ENCODE measurements around the gene FNTB. TPM values are rescaled to one million over a fixed set of nuclear protein-coding genes. Genes with fewer than 3 reads are reported as not detected.
A peak's percentile ranks its signal among the peaks of the same experiment; 100 is the strongest.

The FNTB gene, protein sequence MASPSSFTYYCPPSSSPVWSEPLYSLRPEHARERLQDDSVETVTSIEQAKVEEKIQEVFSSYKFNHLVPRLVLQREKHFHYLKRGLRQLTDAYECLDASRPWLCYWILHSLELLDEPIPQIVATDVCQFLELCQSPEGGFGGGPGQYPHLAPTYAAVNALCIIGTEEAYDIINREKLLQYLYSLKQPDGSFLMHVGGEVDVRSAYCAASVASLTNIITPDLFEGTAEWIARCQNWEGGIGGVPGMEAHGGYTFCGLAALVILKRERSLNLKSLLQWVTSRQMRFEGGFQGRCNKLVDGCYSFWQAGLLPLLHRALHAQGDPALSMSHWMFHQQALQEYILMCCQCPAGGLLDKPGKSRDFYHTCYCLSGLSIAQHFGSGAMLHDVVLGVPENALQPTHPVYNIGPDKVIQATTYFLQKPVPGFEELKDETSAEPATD
- total RNA-seq, result 10 to 100 TPM; 13.1 to 15.9 TPM
- long read RNA-seq, transcript FNTB-201 (12 exons, 2,834 nt), result major isoform, 12 of 28 reads
- long read RNA-seq, transcript FNTB-208 (3 exons, 530 nt), result minor isoform, 10 of 28 reads
- long read RNA-seq, partial matches to known transcripts, result 2 of 28 reads
- long read RNA-seq, other reads (novel, unspliced or antisense), result 4 of 28 reads

DNA sequence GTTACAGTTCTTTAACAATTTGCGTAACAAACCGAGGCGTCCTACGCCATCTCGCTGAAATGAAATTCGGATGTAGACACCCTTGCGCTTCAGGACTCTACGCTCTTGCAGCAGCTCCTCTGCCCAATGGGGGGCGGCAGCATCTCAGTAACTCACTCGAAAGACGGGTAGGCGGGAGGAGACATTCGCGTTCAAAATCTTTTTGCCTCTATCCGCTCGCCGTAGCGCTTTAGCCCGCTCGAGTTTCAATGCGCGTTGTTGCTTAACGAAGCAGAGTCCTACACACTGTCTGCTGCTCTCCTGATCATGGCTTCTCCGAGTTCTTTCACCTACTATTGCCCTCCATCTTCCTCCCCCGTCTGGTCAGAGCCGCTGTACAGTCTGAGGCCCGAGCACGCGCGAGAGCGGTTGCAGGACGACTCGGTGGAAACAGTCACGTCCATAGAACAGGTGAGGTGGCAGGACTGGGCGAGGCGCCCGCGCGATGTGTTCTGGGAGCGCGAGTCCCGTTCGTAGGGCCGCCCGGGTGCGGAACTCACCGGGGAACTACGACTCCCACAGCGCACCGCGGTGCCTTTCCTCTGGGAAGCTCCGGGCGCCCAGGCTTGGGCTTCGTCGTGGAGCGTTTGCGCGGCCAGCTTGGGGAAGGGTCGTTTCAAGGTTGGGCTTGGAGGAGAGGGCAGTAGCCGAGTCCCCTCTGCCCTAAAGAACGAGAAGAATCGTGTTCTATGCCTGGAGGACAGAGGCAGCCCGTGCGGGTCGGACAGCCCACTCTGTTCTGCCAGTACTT is at the start of gene FNTB:
Gene FNTB (plus strand): TSS at position 248 of the 790 bp plus-strand sequence. CDS start 59 bp downstream, at position 307.
- DNase-seq (peak; percentile 97), ATAC-seq (peak; percentile 98 to 99)
- intact Hi-C loops (cut with DNase I), result loop anchor here in 1 of 2 donors (10.0 kb wide), 1 partner anchor 162 kb away; no protein-coding TSS in a partner anchor

DNA sequence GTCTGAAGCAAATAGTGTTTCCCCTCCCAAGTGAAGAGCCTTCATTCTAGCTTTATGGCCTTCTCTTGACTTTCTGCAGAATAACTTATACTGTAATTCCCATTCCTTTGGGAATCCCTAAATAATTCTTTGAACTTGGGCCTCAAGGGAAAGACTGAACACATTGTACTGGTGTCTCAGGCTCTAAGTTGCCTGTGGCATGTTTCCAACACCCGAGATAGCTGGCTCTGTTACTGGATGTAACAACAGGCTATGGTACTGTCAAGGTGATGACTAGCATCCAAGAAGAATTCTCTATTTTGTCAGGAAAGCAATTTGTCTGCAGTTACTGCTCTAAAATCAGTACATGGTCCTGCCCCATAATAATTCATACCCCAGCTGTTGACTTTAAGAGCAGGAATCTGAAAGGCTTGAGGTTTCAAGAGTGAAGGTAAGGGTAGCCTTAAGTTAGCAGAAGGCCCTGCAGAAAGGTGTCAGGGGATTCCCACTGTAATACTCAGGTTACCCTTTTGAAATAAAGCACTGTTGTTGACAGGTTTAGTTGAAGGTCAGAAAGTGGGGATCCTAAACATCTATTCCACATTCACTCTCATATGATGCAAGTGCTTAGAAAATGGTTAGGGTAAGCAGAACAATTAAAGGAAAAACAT is 49.4 kb upstream of the FNTB start:
- DNase-seq (no peak), ATAC-seq (peak; percentile 43 to 70)
- intact Hi-C loops (cut with DNase I), result no loop called here

DNA sequence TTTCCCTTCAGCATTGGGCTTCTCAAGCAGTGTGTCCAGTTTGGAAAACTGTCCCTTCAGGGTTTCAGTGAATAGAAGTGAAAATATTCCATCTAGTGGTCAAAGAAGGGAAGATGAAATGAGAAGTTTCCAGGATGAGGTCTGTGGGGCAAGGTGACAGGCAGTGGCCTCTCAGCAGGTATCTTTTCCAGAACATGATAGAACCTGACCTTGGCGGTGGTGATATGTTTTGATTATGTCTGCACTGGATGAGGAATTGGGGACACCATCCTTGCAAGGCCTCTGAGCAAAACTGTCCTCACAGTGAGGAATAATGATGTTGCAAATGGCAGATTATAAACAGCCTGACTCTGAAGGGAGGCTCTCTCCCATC is 48.9 kb upstream of the FNTB start:
- intact Hi-C loops (cut with DNase I), result no loop called here
- ATAC-seq (peak in 1 of 2 donors; percentile 54), DNase-seq (no peak)

DNA sequence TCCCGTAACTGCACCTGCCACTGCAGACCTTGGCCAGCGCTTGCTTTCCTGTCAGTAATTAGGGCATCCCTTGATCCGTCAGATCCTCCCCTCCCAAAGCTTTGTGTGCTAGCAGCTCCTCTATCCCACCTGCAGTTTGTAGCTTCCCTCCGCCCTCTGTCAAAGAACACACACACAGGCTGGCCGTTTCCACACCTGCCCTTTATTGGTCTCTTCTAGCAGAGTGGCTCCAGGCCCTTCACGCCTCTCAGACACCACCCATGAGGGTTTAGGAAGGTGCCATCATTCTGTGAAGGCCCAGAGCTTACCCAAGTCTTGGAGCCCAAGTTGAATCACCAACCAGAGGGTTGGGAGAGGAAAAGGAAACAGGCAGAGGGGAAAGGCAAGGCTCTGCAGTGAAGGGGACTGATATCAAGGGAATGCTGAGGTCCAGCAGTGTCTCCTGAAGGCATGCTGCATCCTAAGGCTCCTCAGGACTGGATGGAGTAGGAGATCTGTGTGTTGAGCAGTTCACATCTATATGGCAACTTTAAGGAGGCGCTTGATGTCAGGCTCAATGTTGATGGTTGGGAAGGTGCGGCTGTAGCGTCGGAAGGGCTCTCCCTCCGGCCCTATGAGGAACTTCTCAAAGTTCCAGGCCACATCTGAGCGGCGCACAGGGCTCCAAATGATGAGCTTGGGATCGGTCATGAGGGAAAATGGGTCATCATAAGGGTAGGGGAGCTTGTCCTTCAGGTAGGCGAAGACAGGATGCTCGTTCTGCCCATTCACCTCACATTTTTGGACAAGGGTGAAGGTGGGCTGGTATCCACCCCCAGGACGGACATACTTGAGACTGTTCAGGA is 47.5 kb upstream of the FNTB start:
- intact Hi-C loops (cut with DNase I), result no loop called here
- ATAC-seq (no peak), DNase-seq (no peak)

DNA sequence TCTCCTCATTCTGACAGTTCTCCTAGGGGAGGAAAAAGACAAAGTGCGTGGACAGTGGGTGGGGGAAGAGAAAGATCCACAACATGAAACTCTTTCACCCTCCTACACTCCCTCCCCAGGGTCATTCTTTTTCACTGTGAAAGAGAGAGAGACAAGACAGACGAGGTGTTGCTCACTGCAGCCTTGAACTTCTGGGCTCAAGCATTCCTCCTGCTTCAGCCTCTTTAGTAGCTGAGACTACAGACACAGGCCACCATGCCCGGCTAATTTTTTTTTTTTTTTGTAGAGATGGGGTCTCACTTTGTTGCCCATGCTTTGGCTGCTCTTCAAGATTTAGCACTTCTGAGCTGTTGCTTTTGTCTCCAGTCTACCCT is 46.9 kb upstream of the FNTB start:
- DNase-seq, result no peak
- intact Hi-C loops (cut with DNase I), result no loop called here
- no peak for ATAC-seq

DNA sequence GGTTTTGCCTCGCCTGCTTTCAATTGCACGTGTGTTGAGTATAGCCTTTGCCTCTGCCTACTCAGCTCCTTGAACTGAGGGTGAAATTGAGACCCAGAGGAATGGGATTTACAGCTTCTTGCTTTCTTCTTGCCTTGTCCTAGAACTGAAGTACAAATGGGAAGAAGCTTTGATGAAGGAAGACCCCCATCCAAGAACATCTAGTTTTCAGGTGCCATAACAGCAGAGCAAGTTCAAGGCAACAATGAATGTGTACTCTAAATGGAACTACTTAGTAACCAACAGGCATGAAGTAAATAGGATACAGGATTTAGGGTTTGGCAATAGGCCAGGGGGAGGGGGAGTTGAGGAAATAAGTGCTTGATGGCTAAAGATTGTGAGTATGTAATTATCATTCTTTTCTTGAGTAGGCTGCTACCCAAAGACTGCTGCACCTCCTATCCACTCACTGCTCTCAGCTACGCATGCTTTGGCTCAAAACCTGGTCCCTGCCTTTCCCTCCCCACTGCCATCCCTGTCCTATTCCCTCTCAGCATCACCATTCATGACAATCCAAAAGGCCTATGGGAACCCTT is 46.3 kb upstream of the FNTB start:
- DNase-seq, result no peak
- no peak for ATAC-seq
- intact Hi-C loops (cut with DNase I), result no loop called here

DNA sequence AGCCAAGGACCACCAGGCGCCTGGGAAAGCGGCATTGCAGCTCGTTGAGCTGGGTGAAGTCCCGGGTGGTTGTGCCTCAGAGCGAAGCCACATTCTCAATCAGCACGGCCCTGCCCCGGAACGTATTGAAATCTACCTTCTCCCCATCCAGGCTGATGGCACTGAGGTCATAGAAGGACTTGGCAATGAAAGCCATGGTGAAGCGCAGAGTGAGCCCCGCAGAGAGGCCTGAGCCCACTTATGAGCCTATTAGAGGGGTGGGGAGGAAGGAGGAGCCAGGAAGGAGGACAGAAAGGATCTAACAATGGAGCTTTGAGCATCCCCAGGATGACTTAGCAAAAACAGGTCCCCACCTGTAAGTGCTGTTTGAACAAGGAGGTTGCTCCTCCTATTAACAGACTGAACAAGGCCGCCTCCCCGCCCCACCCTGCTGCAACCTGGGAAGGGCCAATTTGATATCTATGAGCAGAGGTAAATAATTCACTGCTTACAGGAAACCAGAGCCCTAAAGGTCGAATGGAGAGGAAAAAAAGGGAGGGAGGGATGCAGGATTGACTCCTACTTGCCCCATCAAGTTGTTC is 44.1 kb upstream of the FNTB start, which contains the start of gene GPX2:
Gene GPX2 (minus strand): TSS at position 215 of the 581 bp plus-strand sequence. CDS start 19 bp downstream, at position 196.
- intact Hi-C loops (cut with DNase I), result no loop called here
- ATAC-seq (no peak), DNase-seq (no peak)

DNA sequence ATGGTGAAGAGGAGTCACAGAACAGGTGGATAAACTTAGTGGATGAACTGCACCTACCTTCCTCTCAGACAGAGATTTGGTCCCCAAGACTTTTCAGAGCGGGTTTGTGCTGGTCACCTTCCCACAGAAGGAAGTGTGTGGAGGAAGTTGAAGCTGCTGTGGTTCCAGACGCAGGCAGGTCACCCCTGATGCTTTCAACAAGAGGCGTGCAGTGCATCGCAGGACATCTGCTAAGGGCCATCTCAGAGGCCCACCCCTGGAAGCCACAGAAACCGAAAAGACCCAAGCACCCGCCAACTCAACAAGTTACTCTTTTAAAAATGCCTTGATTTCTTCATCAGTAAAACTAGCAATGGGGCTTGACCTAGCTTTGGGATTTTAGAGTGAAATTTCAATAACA is 43.1 kb upstream of the FNTB start:
- no peak for ATAC-seq

DNA sequence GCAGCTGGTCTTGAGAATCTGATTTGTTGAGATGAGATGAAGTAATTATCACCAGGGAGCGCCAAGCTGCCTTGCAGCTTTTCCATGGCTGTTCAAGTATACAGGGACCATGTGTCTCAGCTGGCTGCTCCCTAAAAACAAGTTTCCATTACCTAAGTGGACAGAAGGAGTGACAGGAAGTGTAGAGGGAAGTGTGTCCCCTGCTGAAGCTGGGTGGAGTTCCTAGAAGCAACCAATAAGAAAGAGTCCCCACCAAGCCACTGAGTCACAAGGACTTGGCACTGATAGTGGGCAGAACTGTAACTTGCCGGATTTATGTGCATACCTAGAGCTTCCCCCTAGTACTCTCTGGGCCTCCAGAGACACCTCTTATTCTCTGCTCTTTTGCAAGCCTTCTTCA is 42.7 kb upstream of the FNTB start:
- intact Hi-C loops (cut with DNase I), result no loop called here
- no peak for ATAC-seq

More for the DNA sequence above, 43.1 kb upstream of the FNTB start:
- intact Hi-C loops (cut with DNase I), result no loop called here
- no peak for DNase-seq

DNA sequence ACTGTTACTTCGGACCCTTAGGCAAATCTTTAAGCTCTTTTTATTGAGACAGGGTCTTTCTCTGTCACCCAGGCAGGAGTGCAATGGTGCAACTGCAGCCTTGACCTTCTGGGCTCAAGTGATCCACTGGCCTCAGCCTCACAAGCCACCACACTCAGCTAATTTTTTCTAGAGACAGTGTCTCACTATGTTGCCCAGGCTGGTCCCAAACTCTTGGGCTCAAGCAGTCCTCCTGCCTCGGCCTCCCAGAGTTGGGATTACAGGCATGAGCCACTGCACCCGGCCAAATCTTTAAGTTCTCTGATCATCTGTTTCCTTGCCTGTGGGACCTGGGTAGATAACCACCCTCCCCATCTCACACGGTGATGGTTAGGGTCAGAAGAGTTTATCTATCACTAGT is 41.8 kb upstream of the FNTB start:
- ATAC-seq (no peak), DNase-seq (no peak)
- intact Hi-C loops (cut with DNase I), result no loop called here

More for the DNA sequence above, 42.7 kb upstream of the FNTB start:
- DNase-seq, result no peak

DNA sequence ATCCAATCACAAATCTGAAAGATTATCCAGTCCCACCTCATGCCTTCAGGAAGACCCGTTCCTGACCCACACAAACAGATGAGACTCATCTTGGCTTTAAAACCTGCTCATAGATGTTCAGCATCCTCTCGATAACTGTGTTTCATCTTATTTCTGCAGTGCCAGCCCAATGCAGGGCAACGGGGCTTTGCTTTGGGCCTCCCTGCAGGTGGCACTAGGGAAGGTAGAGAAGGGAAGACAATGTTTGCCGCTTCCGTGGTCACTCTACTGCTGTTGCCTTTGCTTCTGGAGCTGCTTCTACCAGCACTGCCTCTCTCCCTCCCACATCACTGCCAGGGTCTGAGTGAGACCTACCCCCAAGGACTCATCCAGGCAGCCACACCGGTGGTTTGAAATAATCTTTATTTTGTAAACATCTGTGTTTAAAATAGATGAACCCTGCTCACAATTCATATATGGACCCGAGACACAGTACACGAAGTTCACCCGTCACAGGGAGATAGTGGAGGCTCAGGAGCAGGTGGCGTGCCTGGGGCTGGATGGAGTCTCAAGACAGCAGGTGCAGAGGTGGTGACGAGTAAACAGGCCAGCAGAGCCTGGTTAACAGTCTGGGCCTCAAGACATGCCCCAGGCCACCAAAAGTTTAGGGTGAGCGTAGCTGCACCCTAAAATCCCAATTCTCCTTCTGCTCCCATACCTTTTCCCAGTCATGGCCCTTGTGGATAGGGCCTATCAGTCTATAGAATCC is 41.1 kb upstream of the FNTB start:
- ATAC-seq (no peak), DNase-seq (no peak)
- intact Hi-C loops (cut with DNase I), result no loop called here

DNA sequence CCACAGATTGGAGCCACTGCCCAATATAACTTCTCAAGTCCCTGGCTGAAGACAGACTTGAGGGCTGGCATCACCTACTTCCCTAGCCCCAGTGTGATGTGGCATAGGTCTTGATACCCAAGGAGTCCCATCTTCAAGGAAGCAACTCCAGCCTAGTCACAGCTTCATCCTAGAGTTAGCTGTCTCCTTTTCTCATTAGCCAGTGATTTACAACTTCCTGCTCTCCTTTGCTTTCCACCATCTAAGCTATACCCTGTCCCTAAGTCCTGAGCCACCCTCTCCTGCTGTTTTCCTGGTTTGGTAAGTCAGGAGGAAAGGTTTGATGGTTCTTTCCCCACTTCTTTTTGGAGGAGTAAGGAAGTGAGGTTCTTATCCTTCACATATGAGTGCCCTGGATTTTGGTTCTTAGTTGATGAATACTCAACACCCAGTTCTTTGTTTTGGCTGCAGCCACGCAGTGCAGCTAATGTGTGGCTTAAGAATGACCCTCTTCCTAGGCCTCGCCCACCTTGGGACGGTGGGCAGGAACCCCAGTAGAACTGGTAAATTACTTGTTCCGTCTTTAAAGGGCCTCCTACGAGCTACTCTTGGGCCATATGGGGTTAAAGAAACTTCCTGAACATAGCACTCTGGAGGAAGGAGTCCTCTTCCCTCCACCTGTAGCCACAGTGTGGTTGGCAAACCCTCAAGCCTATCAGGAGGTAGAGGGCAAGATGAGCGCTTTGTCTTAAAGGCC is 40.2 kb upstream of the FNTB start:
- no peak for ATAC-seq
- intact Hi-C loops (cut with DNase I), result no loop called here
- no peak for DNase-seq

DNA sequence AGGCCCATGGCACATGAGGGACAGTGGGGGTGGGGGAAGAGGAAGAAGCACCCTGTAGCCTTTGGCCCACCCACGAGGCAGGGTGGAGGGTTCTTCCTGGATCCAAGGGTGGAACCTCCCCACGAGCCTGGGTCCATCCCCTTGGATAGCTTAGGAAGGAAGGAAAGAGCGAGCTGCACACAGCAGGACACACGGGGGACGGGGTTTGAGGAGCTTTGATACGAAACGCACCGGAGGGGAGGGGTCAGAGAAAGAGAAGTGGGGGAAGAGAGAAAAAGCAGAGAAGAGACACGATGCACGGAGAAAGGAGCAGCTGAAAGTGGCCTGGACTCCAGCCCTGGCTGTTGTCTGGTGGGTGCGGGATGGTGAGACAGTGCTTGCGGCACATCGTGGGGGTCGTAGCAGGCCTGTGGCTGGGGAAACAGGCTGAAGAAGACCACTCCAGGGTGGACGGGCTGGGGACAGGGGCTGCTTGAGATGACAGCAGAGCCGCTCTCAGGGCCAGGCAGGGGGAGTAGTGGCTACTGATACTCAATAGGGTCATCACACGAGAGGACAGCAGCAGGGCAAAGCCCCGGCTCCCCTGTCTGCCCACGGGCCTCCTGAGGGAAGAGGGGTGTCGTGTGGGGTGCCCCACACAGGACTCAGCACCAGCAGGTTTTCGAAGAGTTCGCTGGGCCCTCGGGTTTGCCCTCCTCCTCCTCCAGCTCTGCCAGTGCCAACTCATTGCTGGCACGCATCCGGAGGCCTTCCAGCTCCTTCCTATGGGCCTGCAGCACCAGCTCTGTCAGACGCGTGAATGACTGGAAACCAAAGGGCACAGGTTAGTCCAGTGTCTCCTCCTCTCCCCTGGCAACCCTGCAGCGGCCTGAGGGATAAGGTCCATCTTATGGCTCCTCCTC is 38.7 kb upstream of the FNTB start:
- no peak for DNase-seq
- ATAC-seq, result no peak

DNA sequence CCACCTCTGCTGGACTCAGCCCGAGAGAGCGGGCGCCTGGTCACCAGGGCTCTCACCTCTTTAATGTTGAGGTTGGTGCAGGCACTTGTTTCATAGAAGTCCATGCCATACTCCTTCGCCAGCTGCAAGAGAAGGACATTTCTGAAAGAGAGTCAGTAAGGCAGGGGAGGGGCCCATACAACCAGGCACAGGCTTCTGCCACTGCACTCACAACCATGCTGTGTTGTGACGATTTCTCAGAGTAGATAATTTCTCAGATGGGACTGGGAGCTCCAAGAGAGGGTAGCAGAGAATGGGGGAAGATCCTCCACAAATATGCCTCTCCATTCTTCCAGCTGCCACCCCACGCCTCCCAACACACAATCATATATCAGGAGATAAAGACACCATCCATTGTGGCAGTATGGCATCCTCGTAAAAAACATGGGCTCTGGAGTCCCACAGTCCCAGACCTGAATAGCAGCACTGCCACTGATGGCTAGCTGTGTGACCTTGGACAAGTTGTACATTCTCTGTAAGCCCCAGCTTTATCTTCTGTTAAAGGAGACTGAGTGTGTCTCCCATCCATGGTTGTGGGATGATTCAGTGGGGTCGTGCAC is 38.0 kb upstream of the FNTB start:
- intact Hi-C loops (cut with DNase I), result no loop called here
- peak in 1 of 2 donors; percentile 12 for ATAC-seq
- DNase-seq, result no peak

More for the DNA sequence above, 38.7 kb upstream of the FNTB start:
- intact Hi-C loops (cut with DNase I), result no loop called here

DNA sequence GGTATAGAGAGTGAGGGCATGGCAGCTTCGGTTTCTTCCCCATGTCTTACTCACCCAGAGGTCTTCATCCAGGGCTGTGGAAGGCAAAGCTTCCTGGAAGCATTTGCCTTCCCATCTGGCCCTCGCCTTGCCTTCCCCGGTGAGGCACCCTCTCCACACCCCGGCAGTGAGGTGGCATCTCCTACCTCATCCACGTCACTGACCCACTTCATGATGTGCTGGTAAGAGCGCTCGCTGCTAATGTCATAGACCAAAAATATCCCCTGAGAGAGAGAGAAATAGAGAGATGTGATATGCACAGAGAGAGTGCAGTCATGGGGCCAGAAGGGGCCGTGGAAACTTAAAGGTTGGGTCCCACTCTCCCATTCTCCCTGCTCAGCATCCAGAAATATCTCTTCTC is 35.8 kb upstream of the FNTB start:
- ATAC-seq, result peak; percentile 80 to 84
- intact Hi-C loops (cut with DNase I), result no loop called here
- peak; percentile 69 for DNase-seq
